DND-41 (cell line): ENCODE measurements around the gene RAD51B.

Experiments used
- CTCF ChIP-seq: IDR thresholded peaks from 2 replicates; pipeline ENCODE4 v1.5.1; 2012; ENCODE audit warnings: borderline replicate concordance, low read length, moderate library complexity, mild to moderate bottlenecking; ENCODE audit not compliant: poor library complexity, severe bottlenecking; ENCODE audit errors: extremely low read depth
- EZH2 ChIP-seq: IDR thresholded peaks from 3 replicates; pipeline ENCODE4 v1.6.1; 2012; ENCODE audit warnings: borderline replicate concordance, low read depth, mild to moderate bottlenecking, moderate library complexity, low read length, inconsistent platforms; ENCODE audit not compliant: severe bottlenecking

GRCh38 chr14:68346556-68347343, 527.2 kb downstream of the RAD51B start:
- TF ChIP-seq CTCF (no peak), EZH2 (no peak)
